SK-N-SH (cell line): ENCODE results near the gene PKNOX2. TPM values are rescaled to one million over a fixed set of nuclear protein-coding genes. Genes with fewer than 3 reads are reported as not detected.

ENCODE experiments used
- CTCF ChIA-PET: fragments of 300-600, 350-600 bp; formaldehyde crosslinking; extraction: SDS; loops from one replicate; lab custom pipeline; 2021; lab: Yijun Ruan, JAX
- POLR2A ChIA-PET: fragments of 350-600 bp; sonication (Branson Sonifier 250); formaldehyde crosslinking; extraction: SDS; loops from one replicate; lab custom pipeline; 2020; ENCODE audit warnings: antibody characterized with exemption, inconsistent platforms; lab: Yijun Ruan, JAX
- DNase-seq: peaks from one replicate; pipeline ENCODE4 v3.0.0; 2012
- H2AFZ ChIP-seq: fragments of 200-600 bp; sonication (generic); 2 replicates; pipeline ENCODE4 v1.8.1; 2016; ENCODE audit warnings: antibody characterized with exemption, mild to moderate bottlenecking, low read depth
- H3F3A ChIP-seq: fragments of 200-600 bp; sonication (generic); replicated peaks from 2 replicates; pipeline ENCODE3; 2016; ENCODE audit warnings: antibody characterized with exemption, mild to moderate bottlenecking; ENCODE audit not compliant: insufficient read depth
- H3K27ac ChIP-seq, 2 experiments: fragments of 200-500 bp in 1 of 2; fragments of 200-600 bp in 1 of 2; sonication (Bioruptor generic) in 1 of 2; sonication (generic), shearing (Covaris generic) in 1 of 2; 2 replicates each; pipeline versions ENCODE4 v1.5.1 to v1.6.1; 2014 to 2016; ENCODE audit warnings: low read depth in 2 of 2, inconsistent platforms in 1 of 2, low read length in 1 of 2, mild to moderate bottlenecking in 1 of 2, mixed read lengths in 1 of 2
- H3K27me3 ChIP-seq: fragments of 200-600 bp; sonication (generic), shearing (Covaris generic); 2 replicates; pipeline ENCODE4 v1.6.1; 2016; ENCODE audit warnings: mixed run types; ENCODE audit not compliant: insufficient read depth
- H3K36me3 ChIP-seq, 2 experiments: fragments of 200-500 bp in 1 of 2; fragments of 200-600 bp in 1 of 2; sonication (Bioruptor generic) in 1 of 2; sonication (generic) in 1 of 2; replicated peaks in 1 of 2; 2 replicates each; pipeline versions ENCODE3 to v1.5.1; 2014 to 2016; ENCODE audit warnings: low read length in 1 of 2, mild to moderate bottlenecking in 1 of 2; ENCODE audit not compliant: insufficient read depth in 2 of 2, control insufficient read depth in 1 of 2
- H3K4me1 ChIP-seq, 2 experiments: fragments of 200-500 bp in 1 of 2; fragments of 200-600 bp in 1 of 2; sonication (Bioruptor generic) in 1 of 2; sonication (generic), shearing (Covaris generic) in 1 of 2; 2 replicates each; pipeline versions ENCODE4 v1.5.1 to v1.6.1; 2014 to 2016; ENCODE audit warnings: low read depth in 1 of 2, low read length in 1 of 2, mixed run types in 1 of 2; ENCODE audit not compliant: insufficient read depth in 2 of 2, control insufficient read depth in 1 of 2
- H3K4me2 ChIP-seq: fragments of 200-600 bp; sonication (generic), shearing (Covaris generic); 2 replicates; pipeline ENCODE4 v1.6.1; 2017; ENCODE audit warnings: mixed run types
- H3K4me3 ChIP-seq, 2 experiments: fragments of 200-500 bp in 1 of 2; fragments of 200-600 bp in 1 of 2; sonication (Bioruptor generic) in 1 of 2; sonication (generic), shearing (Covaris generic) in 1 of 2; 2 replicates each; pipeline versions ENCODE4 v1.5.1 to v1.8.1; 2014 to 2016; ENCODE audit warnings: low read depth in 2 of 2, inconsistent platforms in 1 of 2, low read length in 1 of 2, mild to moderate bottlenecking in 1 of 2, mixed read lengths in 1 of 2, moderate library complexity in 1 of 2
- H3K79me2 ChIP-seq: fragments of 200-600 bp; sonication (generic); 2 replicates; pipeline ENCODE4 v1.8.1; 2017; ENCODE audit warnings: mild to moderate bottlenecking; ENCODE audit not compliant: insufficient read depth
- H3K9ac ChIP-seq: fragments of 200-600 bp; sonication (generic); 2 replicates; pipeline ENCODE4 v1.6.1; 2017; ENCODE audit warnings: mixed run types
- H3K9me2 ChIP-seq: fragments of 200-600 bp; sonication (generic); 2 replicates; pipeline ENCODE4 v1.6.1; 2017; ENCODE audit warnings: mixed run types
- H3K9me3 ChIP-seq: fragments of 200-600 bp; sonication (generic); 2 replicates; pipeline ENCODE4 v1.6.1; 2017; ENCODE audit warnings: mixed run types, mild to moderate bottlenecking, moderate library complexity
- H4K20me1 ChIP-seq: fragments of 200-600 bp; sonication (generic); 2 replicates; pipeline ENCODE4 v1.6.1; 2017; ENCODE audit warnings: mild to moderate bottlenecking, mixed run types; ENCODE audit not compliant: insufficient read depth
- EP300 ChIP-seq, 2 experiments: IDR thresholded peaks; 2 replicates each; pipeline versions ENCODE4 v1.4.0 to v1.6.1; 2012; ENCODE audit warnings: borderline replicate concordance in 1 of 2, low read depth in 1 of 2, low read length in 1 of 2
- FOSL2 ChIP-seq: IDR thresholded peaks from 2 replicates; pipeline ENCODE4 v1.4.0; 2012; ENCODE audit warnings: low read depth, mild to moderate bottlenecking, moderate library complexity, borderline replicate concordance
- FOXM1 ChIP-seq: IDR thresholded peaks from 2 replicates; pipeline ENCODE4 v1.4.0; 2012; ENCODE audit warnings: low read depth, mild to moderate bottlenecking
- GATA2 ChIP-seq: sonication (generic); formaldehyde crosslinking; IDR thresholded peaks from 2 replicates; pipeline ENCODE4 v1.5.0; 2020; ENCODE audit warnings: mild to moderate bottlenecking, missing genetic modification reagents
- NRF1 ChIP-seq: IDR thresholded peaks from 2 replicates; pipeline ENCODE4 v1.6.1; 2012; ENCODE audit warnings: low read depth, mild to moderate bottlenecking, low read length
- RAD21 ChIP-seq: IDR thresholded peaks from 2 replicates; pipeline ENCODE4 v1.6.1; 2012; ENCODE audit warnings: mild to moderate bottlenecking, low read length
- RFX5 ChIP-seq: IDR thresholded peaks from 2 replicates; pipeline ENCODE4 v1.6.1; 2012; ENCODE audit warnings: mild to moderate bottlenecking, improper control_type of control experiment, low read length
- SMC3 ChIP-seq: IDR thresholded peaks from 2 replicates; pipeline ENCODE4 v1.6.1; 2012; ENCODE audit warnings: low read depth, low read length, improper control_type of control experiment
- TAF1 ChIP-seq: IDR thresholded peaks from 2 replicates; pipeline ENCODE4 v1.6.1; 2012; ENCODE audit warnings: low read depth, mild to moderate bottlenecking, low read length, moderate library complexity, borderline replicate concordance
- TCF12 ChIP-seq: IDR thresholded peaks from 2 replicates; pipeline ENCODE4 v1.4.0; 2012
- WGBS: methylation state at CpG from one replicate; pipeline ENCODE4 v1.1.6; 2017; ENCODE audit warnings: low lambda C conversion rate; 5-methylcytosine and 5-hydroxymethylcytosine counted together
- polyA plus RNA-seq, 3 experiments: library from polyadenylated mRNA; depleted of rRNA; stranded (reverse); fragments of >200 nt; gene quantifications; 2 replicates each; pipeline ENCODE4 v1.2.3, GENCODE V29; 2012
- TF ChIP-seq, protein P1 (sequence below): fragments of 150-350 bp; IDR thresholded peaks from 2 replicates; pipeline ENCODE4 v1.6.1; 2017; ENCODE audit warnings: antibody characterized with exemption, low read length, low read depth, borderline replicate concordance
- TF ChIP-seq, protein P2 (sequence below): IDR thresholded peaks from 2 replicates; pipeline ENCODE4 v1.6.1; 2012; ENCODE audit warnings: mild to moderate bottlenecking, low read depth, low read length, moderate library complexity

The PKNOX2 gene
- polyA plus RNA-seq, 1 of the 3 experiments (the other 2 are of a cell fraction) = 0.02 TPM

DNA sequence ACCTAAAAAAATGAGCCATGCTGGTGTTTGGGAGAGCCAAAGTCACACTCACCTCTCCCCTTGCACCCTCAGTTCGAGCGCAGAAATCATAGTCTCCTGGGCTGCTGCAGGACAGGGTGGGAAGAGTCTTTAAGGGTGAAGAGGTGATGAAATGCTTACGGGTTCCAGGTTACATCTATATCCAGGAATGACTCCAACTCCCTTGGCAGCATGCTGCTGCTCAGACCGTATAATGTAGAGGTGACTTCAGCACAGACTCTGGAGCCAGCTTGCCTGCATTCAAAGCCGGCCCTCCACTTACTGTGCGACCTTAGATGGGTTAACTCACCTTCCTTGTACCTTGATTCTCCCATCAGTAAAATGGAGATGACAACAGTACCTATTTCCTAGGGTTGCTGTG lies 17.3 kb upstream of the PKNOX2 start:
- no peak for DNase-seq
- 93% methylated on average over 3 of the region's 6 CpGs for WGBS

DNA sequence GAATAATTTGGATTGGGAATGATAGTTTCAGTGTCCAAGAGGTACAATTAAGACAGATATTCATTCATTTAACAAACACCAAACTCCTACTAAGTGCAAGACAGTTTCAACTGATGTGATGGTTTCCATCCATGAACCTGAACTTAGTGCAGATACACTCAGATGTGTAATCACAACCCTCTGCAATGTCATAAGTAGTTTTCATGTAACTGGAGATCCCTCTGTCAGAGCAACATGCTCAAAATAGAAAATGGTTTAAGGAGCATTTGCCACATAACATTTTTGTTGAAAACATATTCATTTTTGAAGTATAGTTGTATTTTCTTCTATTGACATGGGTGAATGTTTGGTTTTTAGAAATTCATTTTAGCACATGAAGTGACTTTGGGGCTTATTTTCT lies 16.5 kb upstream of the PKNOX2 start:
- H3K4me3 ChIP-seq = no peak overlapping the region
- no peaks in the 10 kb centered on the region for H3K79me2 ChIP-seq
- ChIA-PET POLR2A (no interaction called here), CTCF (interaction anchor here (0.7 to 1.7 kb wide), 3 partner anchors 9 to 243 kb away, joined by 3 to 5 read pairs (median 4); no protein-coding TSS in a partner anchor)
- no peak overlapping the region for H3K4me2 ChIP-seq
- H3K9ac ChIP-seq = no peak overlapping the region
- H3K27me3 ChIP-seq = 0 out of 2 replicates have a peak, but pooled peaks cover 11% of the 10 kb centered on the region
- H3K9me3 ChIP-seq = no peaks in the 10 kb centered on the region
- no peaks in the 10 kb centered on the region for H3F3A ChIP-seq
- no peaks in the 10 kb centered on the region for H3K4me1 ChIP-seq
- no peak overlapping the region for H3K27ac ChIP-seq
- H3K9me2 ChIP-seq = no peaks in the 10 kb centered on the region
- no peaks in the 10 kb centered on the region for H4K20me1 ChIP-seq
- TF ChIP-seq RAD21 (no peak), SMC3 (no peak), NRF1 (no peak), FOXM1 (no peak), GATA2 (no peak), RFX5 (no peak), TCF12 (no peak)
- TF ChIP-seq, protein P1, sequence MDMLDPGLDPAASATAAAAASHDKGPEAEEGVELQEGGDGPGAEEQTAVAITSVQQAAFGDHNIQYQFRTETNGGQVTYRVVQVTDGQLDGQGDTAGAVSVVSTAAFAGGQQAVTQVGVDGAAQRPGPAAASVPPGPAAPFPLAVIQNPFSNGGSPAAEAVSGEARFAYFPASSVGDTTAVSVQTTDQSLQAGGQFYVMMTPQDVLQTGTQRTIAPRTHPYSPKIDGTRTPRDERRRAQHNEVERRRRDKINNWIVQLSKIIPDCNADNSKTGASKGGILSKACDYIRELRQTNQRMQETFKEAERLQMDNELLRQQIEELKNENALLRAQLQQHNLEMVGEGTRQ = no peak
- H3K36me3 ChIP-seq = no peaks in the 10 kb centered on the region
- no peak for DNase-seq
- H2AFZ ChIP-seq = no peak overlapping the region

More for the DNA sequence above, 17.3 kb upstream of the PKNOX2 start:
- H3K79me2 ChIP-seq = no peaks in the 10 kb centered on the region
- H3K4me1 ChIP-seq = no peaks in the 10 kb centered on the region
- H3K4me3 ChIP-seq = no peak overlapping the region
- no peak overlapping the region for H3K9ac ChIP-seq
- ChIA-PET POLR2A (no interaction called here), CTCF (interaction anchor here (0.7 kb wide), 1 partner anchor 244 kb away, joined by 3 read pairs; no protein-coding TSS in a partner anchor)
- no peaks in the 10 kb centered on the region for H3F3A ChIP-seq
- no peaks in the 10 kb centered on the region for H3K9me3 ChIP-seq
- H4K20me1 ChIP-seq = no peaks in the 10 kb centered on the region
- TF ChIP-seq RFX5 (no peak), EP300 (IDR thresholded peaks at IDR 0.05; ENCODE audit: borderline replicate concordance in 1 of 2, low read depth in 1 of 2, low read length in 1 of 2) (no peak), GATA2 (no peak), TAF1 (no peak), FOSL2 (no peak)
- TF ChIP-seq, protein P2, sequence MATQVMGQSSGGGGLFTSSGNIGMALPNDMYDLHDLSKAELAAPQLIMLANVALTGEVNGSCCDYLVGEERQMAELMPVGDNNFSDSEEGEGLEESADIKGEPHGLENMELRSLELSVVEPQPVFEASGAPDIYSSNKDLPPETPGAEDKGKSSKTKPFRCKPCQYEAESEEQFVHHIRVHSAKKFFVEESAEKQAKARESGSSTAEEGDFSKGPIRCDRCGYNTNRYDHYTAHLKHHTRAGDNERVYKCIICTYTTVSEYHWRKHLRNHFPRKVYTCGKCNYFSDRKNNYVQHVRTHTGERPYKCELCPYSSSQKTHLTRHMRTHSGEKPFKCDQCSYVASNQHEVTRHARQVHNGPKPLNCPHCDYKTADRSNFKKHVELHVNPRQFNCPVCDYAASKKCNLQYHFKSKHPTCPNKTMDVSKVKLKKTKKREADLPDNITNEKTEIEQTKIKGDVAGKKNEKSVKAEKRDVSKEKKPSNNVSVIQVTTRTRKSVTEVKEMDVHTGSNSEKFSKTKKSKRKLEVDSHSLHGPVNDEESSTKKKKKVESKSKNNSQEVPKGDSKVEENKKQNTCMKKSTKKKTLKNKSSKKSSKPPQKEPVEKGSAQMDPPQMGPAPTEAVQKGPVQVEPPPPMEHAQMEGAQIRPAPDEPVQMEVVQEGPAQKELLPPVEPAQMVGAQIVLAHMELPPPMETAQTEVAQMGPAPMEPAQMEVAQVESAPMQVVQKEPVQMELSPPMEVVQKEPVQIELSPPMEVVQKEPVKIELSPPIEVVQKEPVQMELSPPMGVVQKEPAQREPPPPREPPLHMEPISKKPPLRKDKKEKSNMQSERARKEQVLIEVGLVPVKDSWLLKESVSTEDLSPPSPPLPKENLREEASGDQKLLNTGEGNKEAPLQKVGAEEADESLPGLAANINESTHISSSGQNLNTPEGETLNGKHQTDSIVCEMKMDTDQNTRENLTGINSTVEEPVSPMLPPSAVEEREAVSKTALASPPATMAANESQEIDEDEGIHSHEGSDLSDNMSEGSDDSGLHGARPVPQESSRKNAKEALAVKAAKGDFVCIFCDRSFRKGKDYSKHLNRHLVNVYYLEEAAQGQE = no peak
- H3K36me3 ChIP-seq = no peaks in the 10 kb centered on the region
- H2AFZ ChIP-seq = no peak overlapping the region
- H3K27me3 ChIP-seq = 0 out of 2 replicates have a peak, but pooled peaks cover 11% of the 10 kb centered on the region
- no peaks in the 10 kb centered on the region for H3K9me2 ChIP-seq
- no peak overlapping the region for H3K4me2 ChIP-seq
- no peak overlapping the region for H3K27ac ChIP-seq
